SK-N-SH treated with all-trans-retinoic acid at 6 μM for 48 hours (cell line): ENCODE results near the gene SLX4IP.

ENCODE experiments used
- ATAC-seq: fragments of 200-7000 bp; cut with Tn5 transposase; 3 replicates; pipeline ENCODE4 v1.9.1; 2020; ENCODE audit warnings: mild to moderate bottlenecking, moderate library complexity
- ARNTL ChIP-seq: fragments of 450-650 bp; formaldehyde crosslinking; IDR thresholded peaks from 2 replicates; pipeline ENCODE4 v1.5.0; 2020; ENCODE audit warnings: low read depth, mild to moderate bottlenecking, moderate library complexity, borderline replicate concordance
- BACH2 ChIP-seq: fragments of 250-450 bp; sonication (Bioruptor Pico); IDR thresholded peaks from 2 replicates; pipeline ENCODE4 v1.9.0; 2021; ENCODE audit warnings: mild to moderate bottlenecking, borderline replicate concordance
- CSDC2 ChIP-seq: fragments of 250-450 bp; sonication (Bioruptor Pico); IDR thresholded peaks from 2 replicates; pipeline ENCODE4 v1.5.0; 2020; ENCODE audit warnings: mild to moderate bottlenecking, moderate library complexity
- ESRRG ChIP-seq: fragments of 250-450 bp; sonication (Bioruptor Pico); IDR thresholded peaks from 2 replicates; pipeline ENCODE4 v1.6.1; 2021; ENCODE audit warnings: mild to moderate bottlenecking
- GLIS3 ChIP-seq: fragments of 250-450 bp; sonication (Bioruptor Pico); IDR thresholded peaks from 2 replicates; pipeline ENCODE4 v1.5.0; 2020; ENCODE audit warnings: mild to moderate bottlenecking, moderate library complexity
- ISL1 ChIP-seq: fragments of 250-450 bp; sonication (Bioruptor Pico); IDR thresholded peaks from 2 replicates; pipeline ENCODE4 v2.1.2; 2022; ENCODE audit warnings: mild to moderate bottlenecking, moderate library complexity
- OSR1 ChIP-seq: fragments of 250-450 bp; sonication (Bioruptor Pico); IDR thresholded peaks from 2 replicates; pipeline ENCODE4 v1.8.0; 2022; ENCODE audit warnings: moderate library complexity, mild to moderate bottlenecking, inconsistent platforms
- RARB ChIP-seq: fragments of 250-450 bp; sonication (Bioruptor Pico); IDR thresholded peaks from 2 replicates; pipeline ENCODE4 v1.8.0; 2021; ENCODE audit warnings: mild to moderate bottlenecking, moderate library complexity
- SNAI2 ChIP-seq: fragments of 250-450 bp; sonication (Bioruptor Pico); IDR thresholded peaks from 2 replicates; pipeline ENCODE4 v1.5.0; 2020; ENCODE audit warnings: mild to moderate bottlenecking, moderate library complexity
- TCF4 ChIP-seq: fragments of 250-450 bp; sonication (Bioruptor Pico); IDR thresholded peaks from 2 replicates; pipeline ENCODE4 v1.8.0; 2021; ENCODE audit warnings: mild to moderate bottlenecking, moderate library complexity, borderline replicate concordance
- ZC3H10 ChIP-seq: fragments of 250-450 bp; sonication (Bioruptor Pico); IDR thresholded peaks from 2 replicates; pipeline ENCODE4 v1.5.1; 2021; ENCODE audit warnings: mild to moderate bottlenecking, moderate library complexity
- ZFP30 ChIP-seq: fragments of 450-650 bp; formaldehyde crosslinking; IDR thresholded peaks from 2 replicates; pipeline ENCODE4 v1.5.0; 2022; ENCODE audit warnings: mild to moderate bottlenecking, moderate library complexity
- ZNF565 ChIP-seq: fragments of 450-650 bp; formaldehyde crosslinking; conservative IDR thresholded peaks from 2 replicates; pipeline ENCODE4 v1.5.0; 2020; ENCODE audit warnings: low read depth, mild to moderate bottlenecking, moderate library complexity
- ZNF70 ChIP-seq: fragments of 450-650 bp; formaldehyde crosslinking; IDR thresholded peaks from 2 replicates; pipeline ENCODE4 v1.5.0; 2020; ENCODE audit warnings: mild to moderate bottlenecking, moderate library complexity
- ZNF8 ChIP-seq: fragments of 450-650 bp; formaldehyde crosslinking; IDR thresholded peaks from 2 replicates; pipeline ENCODE4 v1.5.0; 2020; ENCODE audit warnings: mild to moderate bottlenecking, moderate library complexity
- TF ChIP-seq, protein P1 (sequence below): fragments of 250-450 bp; sonication (Bioruptor Pico); IDR thresholded peaks from 2 replicates; pipeline ENCODE4 v1.8.0; 2020; ENCODE audit warnings: mild to moderate bottlenecking, moderate library complexity, borderline replicate concordance
- TF ChIP-seq, protein P2 (sequence below): fragments of 250-450 bp; sonication (Bioruptor Pico); IDR thresholded peaks from 2 replicates; pipeline ENCODE4 v1.8.0; 2021; ENCODE audit warnings: low read depth, mild to moderate bottlenecking, moderate library complexity, borderline replicate concordance
- TF ChIP-seq, protein P3 (sequence below): fragments of 250-450 bp; sonication (Bioruptor Pico); IDR thresholded peaks from 2 replicates; pipeline ENCODE4 v1.5.1; 2020; ENCODE audit warnings: low read depth, mild to moderate bottlenecking, moderate library complexity
- TF ChIP-seq, protein P4 (sequence below): fragments of 250-450 bp; sonication (Bioruptor Pico); IDR thresholded peaks from 2 replicates; pipeline ENCODE4 v1.5.0; 2020; ENCODE audit warnings: mild to moderate bottlenecking, moderate library complexity

Gene SLX4IP

DNA sequence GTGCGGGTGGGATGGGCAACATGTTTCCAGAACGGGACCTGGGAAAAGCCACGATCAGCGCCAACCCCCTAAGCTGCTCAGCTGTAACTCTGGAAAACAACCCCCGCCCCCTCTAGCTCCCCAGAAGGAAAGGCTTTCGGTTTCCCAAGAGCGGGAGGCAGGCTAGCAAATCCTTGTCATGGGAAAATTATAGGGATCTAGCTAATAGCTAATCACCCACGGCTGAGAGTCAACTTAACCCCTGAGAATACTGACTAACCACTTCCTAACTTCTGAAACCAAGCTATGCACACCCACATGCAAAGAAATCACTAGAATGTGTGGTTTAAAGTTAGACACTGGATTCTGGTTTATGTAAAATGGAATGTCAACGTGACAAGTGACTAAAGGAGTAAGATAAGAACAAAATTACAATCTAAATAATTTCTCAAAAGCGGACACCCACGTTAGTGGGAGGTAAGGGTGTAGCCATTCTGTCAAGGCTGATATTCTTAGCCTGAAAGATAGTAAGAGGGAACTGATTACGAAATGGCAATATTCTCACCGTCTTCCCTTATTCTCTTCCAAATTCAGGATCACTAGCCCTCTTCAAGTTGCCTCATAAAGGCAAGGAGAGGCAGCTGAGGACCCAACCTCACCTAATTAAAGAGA, 218.6 kb downstream of the SLX4IP start:
- TF ChIP-seq, protein P1, sequence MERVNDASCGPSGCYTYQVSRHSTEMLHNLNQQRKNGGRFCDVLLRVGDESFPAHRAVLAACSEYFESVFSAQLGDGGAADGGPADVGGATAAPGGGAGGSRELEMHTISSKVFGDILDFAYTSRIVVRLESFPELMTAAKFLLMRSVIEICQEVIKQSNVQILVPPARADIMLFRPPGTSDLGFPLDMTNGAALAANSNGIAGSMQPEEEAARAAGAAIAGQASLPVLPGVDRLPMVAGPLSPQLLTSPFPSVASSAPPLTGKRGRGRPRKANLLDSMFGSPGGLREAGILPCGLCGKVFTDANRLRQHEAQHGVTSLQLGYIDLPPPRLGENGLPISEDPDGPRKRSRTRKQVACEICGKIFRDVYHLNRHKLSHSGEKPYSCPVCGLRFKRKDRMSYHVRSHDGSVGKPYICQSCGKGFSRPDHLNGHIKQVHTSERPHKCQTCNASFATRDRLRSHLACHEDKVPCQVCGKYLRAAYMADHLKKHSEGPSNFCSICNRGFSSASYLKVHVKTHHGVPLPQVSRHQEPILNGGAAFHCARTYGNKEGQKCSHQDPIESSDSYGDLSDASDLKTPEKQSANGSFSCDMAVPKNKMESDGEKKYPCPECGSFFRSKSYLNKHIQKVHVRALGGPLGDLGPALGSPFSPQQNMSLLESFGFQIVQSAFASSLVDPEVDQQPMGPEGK, result no peak
- no peak for TF ChIP-seq CSDC2 (CRISPR knock-in tag)
- ATAC-seq, result no peak

DNA sequence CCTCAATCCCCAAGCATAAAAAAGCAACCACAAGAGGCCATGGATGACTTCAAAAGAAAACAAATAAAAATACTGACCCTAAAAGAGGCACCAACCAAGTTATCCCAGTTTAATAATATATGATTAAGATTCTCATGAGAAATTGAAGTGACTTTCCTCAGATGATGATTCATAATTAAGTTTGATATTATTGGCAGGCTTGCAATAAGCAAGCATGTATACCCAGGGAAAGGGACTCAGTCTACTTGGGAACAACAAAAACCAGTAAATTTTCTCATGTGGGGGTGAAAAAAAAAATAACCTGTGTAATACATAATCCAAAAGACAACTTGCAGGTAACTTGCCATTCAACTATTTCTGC, 219.1 kb downstream of the SLX4IP start:
- ATAC-seq, result no peak
- TF ChIP-seq ZNF70 (CRISPR knock-in tag) (no peak), ZFP30 (CRISPR knock-in tag) (no peak), ISL1 (CRISPR knock-in tag) (no peak), SNAI2 (CRISPR knock-in tag) (no peak), CSDC2 (CRISPR knock-in tag) (no peak), ARNTL (CRISPR knock-in tag) (no peak)
- TF ChIP-seq, protein P2, sequence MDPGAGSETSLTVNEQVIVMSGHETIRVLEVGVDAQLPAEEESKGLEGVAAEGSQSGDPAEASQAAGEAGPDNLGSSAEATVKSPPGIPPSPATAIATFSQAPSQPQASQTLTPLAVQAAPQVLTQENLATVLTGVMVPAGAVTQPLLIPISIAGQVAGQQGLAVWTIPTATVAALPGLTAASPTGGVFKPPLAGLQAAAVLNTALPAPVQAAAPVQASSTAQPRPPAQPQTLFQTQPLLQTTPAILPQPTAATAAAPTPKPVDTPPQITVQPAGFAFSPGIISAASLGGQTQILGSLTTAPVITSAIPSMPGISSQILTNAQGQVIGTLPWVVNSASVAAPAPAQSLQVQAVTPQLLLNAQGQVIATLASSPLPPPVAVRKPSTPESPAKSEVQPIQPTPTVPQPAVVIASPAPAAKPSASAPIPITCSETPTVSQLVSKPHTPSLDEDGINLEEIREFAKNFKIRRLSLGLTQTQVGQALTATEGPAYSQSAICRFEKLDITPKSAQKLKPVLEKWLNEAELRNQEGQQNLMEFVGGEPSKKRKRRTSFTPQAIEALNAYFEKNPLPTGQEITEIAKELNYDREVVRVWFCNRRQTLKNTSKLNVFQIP (CRISPR knock-in tag), result no peak
- TF ChIP-seq, protein P3, sequence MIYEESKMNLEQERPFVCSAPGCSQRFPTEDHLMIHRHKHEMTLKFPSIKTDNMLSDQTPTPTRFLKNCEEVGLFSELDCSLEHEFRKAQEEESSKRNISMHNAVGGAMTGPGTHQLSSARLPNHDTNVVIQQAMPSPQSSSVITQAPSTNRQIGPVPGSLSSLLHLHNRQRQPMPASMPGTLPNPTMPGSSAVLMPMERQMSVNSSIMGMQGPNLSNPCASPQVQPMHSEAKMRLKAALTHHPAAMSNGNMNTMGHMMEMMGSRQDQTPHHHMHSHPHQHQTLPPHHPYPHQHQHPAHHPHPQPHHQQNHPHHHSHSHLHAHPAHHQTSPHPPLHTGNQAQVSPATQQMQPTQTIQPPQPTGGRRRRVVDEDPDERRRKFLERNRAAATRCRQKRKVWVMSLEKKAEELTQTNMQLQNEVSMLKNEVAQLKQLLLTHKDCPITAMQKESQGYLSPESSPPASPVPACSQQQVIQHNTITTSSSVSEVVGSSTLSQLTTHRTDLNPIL, result no peak

DNA sequence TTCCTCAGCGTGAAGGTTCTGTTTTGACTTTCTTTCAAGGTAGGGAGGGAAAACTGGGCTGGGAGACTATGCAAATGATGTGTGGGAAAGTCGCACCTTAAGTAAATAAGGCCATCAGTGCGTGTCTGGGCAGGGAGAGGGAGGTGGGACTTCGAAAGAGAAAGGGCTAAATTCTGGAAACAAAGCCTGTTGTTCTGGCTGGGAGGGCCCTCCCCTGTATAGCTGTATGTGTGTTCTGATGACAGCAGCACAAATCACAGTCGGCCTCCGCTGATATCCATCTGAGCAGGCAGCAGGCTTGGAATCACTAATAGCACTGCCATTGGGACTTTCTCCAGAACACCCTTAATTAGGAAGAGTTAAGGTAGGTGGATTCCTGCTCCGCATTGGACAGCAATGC, 219.5 kb downstream of the SLX4IP start:
- ATAC-seq, result peak; percentile 30; the same call in 1 of the 3 replicates
- no peak for TF ChIP-seq ARNTL (CRISPR knock-in tag)
- TF ChIP-seq GLIS3 (CRISPR knock-in tag), result no peak
- TF ChIP-seq ISL1 (CRISPR knock-in tag), result peak; percentile 58
- TF ChIP-seq, protein P4, sequence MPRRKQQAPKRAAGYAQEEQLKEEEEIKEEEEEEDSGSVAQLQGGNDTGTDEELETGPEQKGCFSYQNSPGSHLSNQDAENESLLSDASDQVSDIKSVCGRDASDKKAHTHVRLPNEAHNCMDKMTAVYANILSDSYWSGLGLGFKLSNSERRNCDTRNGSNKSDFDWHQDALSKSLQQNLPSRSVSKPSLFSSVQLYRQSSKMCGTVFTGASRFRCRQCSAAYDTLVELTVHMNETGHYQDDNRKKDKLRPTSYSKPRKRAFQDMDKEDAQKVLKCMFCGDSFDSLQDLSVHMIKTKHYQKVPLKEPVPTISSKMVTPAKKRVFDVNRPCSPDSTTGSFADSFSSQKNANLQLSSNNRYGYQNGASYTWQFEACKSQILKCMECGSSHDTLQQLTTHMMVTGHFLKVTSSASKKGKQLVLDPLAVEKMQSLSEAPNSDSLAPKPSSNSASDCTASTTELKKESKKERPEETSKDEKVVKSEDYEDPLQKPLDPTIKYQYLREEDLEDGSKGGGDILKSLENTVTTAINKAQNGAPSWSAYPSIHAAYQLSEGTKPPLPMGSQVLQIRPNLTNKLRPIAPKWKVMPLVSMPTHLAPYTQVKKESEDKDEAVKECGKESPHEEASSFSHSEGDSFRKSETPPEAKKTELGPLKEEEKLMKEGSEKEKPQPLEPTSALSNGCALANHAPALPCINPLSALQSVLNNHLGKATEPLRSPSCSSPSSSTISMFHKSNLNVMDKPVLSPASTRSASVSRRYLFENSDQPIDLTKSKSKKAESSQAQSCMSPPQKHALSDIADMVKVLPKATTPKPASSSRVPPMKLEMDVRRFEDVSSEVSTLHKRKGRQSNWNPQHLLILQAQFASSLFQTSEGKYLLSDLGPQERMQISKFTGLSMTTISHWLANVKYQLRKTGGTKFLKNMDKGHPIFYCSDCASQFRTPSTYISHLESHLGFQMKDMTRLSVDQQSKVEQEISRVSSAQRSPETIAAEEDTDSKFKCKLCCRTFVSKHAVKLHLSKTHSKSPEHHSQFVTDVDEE (CRISPR knock-in tag), result peak; percentile 52; the same call in 1 of the 2 replicates

DNA sequence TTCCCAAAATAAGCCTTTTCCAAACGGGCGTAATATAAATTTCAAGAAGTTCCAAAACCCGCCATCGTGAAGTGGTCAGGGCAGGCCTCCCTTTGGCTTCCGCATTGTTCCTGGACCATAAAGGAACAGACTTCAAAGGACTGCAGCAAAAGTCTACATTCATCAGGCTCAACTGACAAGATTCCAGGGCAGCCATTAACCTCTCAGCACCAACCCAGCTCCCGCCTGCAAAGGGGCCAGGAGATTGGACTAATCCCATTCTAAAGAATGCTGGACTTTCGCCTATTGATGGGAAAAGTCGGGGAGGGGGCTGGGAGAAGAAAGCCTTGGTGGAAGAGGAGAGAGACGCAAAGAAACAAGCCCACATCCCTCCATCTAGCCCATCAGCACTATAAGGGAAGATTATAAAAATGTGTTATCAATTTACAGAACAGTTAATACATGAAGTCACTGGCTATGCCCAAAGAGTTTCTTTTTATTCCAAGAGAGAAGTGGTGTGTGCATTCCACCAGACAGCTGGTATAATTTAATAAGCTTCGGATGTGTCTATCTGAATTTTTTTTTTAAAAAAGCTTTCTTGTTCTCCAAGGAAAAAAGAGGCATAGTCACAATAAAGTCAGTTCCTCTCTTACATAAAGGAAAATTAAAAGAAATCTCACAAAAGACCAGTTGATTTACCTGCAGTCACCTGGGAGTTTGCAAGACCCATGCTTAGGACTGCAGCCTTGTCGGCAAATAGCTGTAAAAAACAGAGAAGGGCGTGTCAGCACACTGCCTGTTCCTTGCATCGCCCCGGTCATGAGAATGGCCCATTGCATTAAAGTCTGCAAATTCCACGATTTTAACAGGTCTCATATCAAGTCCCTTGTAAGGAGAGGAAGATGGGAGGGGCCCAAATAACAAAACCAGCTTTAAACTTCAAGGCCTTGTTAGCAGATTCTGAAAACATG, 220.9 kb downstream of the SLX4IP start:
- ATAC-seq, result peak; percentile 49
- TF ChIP-seq BACH2 (CRISPR knock-in tag) (no peak), ZNF8 (no peak), ZFP30 (CRISPR knock-in tag) (no peak), ZNF70 (CRISPR knock-in tag) (no peak), RARB (CRISPR knock-in tag) (no peak), ISL1 (CRISPR knock-in tag) (no peak), OSR1 (CRISPR knock-in tag) (no peak), ESRRG (no peak), ARNTL (CRISPR knock-in tag) (no peak), TCF4 (no peak), CSDC2 (CRISPR knock-in tag) (no peak), ZNF565 (CRISPR knock-in tag) (no peak), ZC3H10 (CRISPR knock-in tag) (no peak)
- TF ChIP-seq, protein P1, result no peak
- TF ChIP-seq, protein P4 (CRISPR knock-in tag), result no peak
- TF ChIP-seq, protein P3, result no peak
